SH-SY5Y (cell line): ENCODE measurements around the gene TRPC1.

ENCODE experiments used
- GATA2 ChIP-seq: IDR thresholded peaks from 2 replicates; pipeline ENCODE4 v1.6.1; 2011; ENCODE audit warnings: mild to moderate bottlenecking, low read depth, low read length
- GATA3 ChIP-seq: IDR thresholded peaks from 2 replicates; pipeline ENCODE4 v1.6.1; 2011; ENCODE audit warnings: low read depth, mild to moderate bottlenecking, low read length, moderate library complexity

GRCh38 chr3:142846779-142847577 lies 123.1 kb downstream of the TRPC1 start:
- TF ChIP-seq GATA2 (no peak), GATA3 (no peak)
